ENCODE measurements around the gene AHNAK2.
"Not testable (repeated sequence)": the region's sequence is repeated elsewhere in the genome, so short reads cannot be mapped to it uniquely, and the experiment has no call there.

Gene AHNAK2

GRCh38 chr14:104924421-104925213 lies 53.6 kb downstream of the AHNAK2 start, which contains the start of gene PLD4:
Gene PLD4 (plus strand): TSS chr14:104924879. CDS start chr14:104927141, 2,262 bp downstream.
- DNase-seq, result no peak

GRCh38 chr14:104923640-104924420 lies 54.3 kb downstream of the AHNAK2 start:
- DNase-seq, result no peak

GRCh38 chr14:104919993-104920315 lies 58.2 kb downstream of the AHNAK2 start:
- no peak for DNase-seq

GRCh38 chr14:104919152-104919992 lies 58.8 kb downstream of the AHNAK2 start:
- not testable (repeated sequence) for DNase-seq

GRCh38 chr14:104917993-104918392 lies 60.2 kb downstream of the AHNAK2 start:
- DNase-seq, result no peak

- DNase-seq, result no peak
Measured at GRCh38 chr14:104917116-104917515, 61.1 kb downstream of the AHNAK2 start.

GRCh38 chr14:104913435-104913834 lies 64.7 kb downstream of the AHNAK2 start:
- DNase-seq, result no peak

GRCh38 chr14:104912053-104912452 lies 66.1 kb downstream of the AHNAK2 start:
- no peak for DNase-seq

GRCh38 chr14:104908303-104908702 lies 69.9 kb downstream of the AHNAK2 start:
- no peak for DNase-seq

- not testable (repeated sequence) for DNase-seq
Measured at GRCh38 chr14:104905579-104905933, 72.6 kb downstream of the AHNAK2 start.

- DNase-seq, result not testable (repeated sequence)
Measured at GRCh38 chr14:104904650-104905578, 73.3 kb downstream of the AHNAK2 start.

- DNase-seq, result no peak
Measured at GRCh38 chr14:104903990-104904389, 74.2 kb downstream of the AHNAK2 start.

- no peak for DNase-seq
Measured at GRCh38 chr14:104900639-104901512, 77.3 kb downstream of the AHNAK2 start.

GRCh38 chr14:104899781-104900180 lies 78.4 kb downstream of the AHNAK2 start:
- DNase-seq, result no peak

- no peak for DNase-seq
Measured at GRCh38 chr14:104898870-104899510, 79.2 kb downstream of the AHNAK2 start.

- DNase-seq, result no peak
Measured at GRCh38 chr14:104898195-104898558, 80.0 kb downstream of the AHNAK2 start.

GRCh38 chr14:104897330-104898194 lies 80.6 kb downstream of the AHNAK2 start:
- DNase-seq, result no peak

- DNase-seq, result peak; percentile 52
Measured at GRCh38 chr14:104895786-104896661, 82.2 kb downstream of the AHNAK2 start.

Data from DMS153 (cell line).